ENCODE measurements around the gene HSD11B1L.
"Not testable (repeated sequence)": the region's sequence is repeated elsewhere in the genome, so short reads cannot be mapped to it uniquely, and the experiment has no call there.

HSD11B1L gene

GRCh38 chr19:5688262-5688881 lies 7.5 kb downstream of the HSD11B1L start:
- DNase-seq: not testable (repeated sequence)

- DNase-seq: peak; percentile 92
Observed at GRCh38 chr19:5690125-5690954, 9.5 kb downstream of the HSD11B1L start, which contains the start of gene RPL36. RPL36 (plus strand) TSS chr19:5690295; CDS start chr19:5690508, 213 bp downstream.

GRCh38 chr19:5690955-5691821 lies 10.4 kb downstream of the HSD11B1L start:
- no peak for DNase-seq

- DNase-seq: no peak
Observed at GRCh38 chr19:5691822-5692722, 11.2 kb downstream of the HSD11B1L start.

- DNase-seq: no peak
Observed at GRCh38 chr19:5692723-5693194, 11.9 kb downstream of the HSD11B1L start.

- DNase-seq: no peak
Observed at GRCh38 chr19:5693195-5694166, 12.7 kb downstream of the HSD11B1L start.

GRCh38 chr19:5694167-5694955 lies 13.5 kb downstream of the HSD11B1L start:
- no peak for DNase-seq

- DNase-seq: no peak
Observed at GRCh38 chr19:5694956-5695648, 14.3 kb downstream of the HSD11B1L start.

- DNase-seq: no peak
Observed at GRCh38 chr19:5695649-5696195, 14.9 kb downstream of the HSD11B1L start.

GRCh38 chr19:5696196-5697021 lies 15.6 kb downstream of the HSD11B1L start:
- no peak for DNase-seq

GRCh38 chr19:5697022-5697889 lies 16.4 kb downstream of the HSD11B1L start:
- DNase-seq: no peak

- DNase-seq: no peak
Observed at GRCh38 chr19:5697890-5698634, 17.2 kb downstream of the HSD11B1L start.

GRCh38 chr19:5698635-5699422 lies 18.0 kb downstream of the HSD11B1L start:
- DNase-seq: no peak

- DNase-seq: no peak
Observed at GRCh38 chr19:5700455-5701092, 19.7 kb downstream of the HSD11B1L start.

GRCh38 chr19:5702053-5702410 lies 21.2 kb downstream of the HSD11B1L start:
- DNase-seq: not testable (repeated sequence)
